Measurements from ENCODE around the gene DSTYK. TPM values are rescaled to one million over a fixed set of nuclear protein-coding genes. Genes with fewer than 3 reads are reported as not detected.

DSTYK gene
- total RNA-seq, 1 donor from 2014 or later = 13.0 TPM

DNA sequence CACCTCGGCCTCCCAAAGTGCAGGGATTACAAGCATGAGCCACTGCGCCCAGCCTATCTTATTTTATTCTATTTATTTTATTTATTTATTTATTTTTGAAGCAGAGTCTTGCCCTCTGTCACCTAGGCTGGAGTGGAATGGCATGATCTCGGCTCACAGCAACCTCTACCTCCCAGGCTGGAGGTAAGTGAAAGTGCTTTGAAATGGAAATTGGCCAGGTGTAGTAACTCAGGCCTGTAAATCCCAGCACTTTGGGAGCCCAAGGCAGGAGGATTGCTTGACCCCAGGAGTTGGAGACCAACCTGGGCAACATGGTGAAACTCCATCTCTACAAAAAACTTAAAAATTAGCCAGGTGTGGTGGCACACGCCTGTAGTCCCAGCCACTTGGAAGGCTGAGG, 5.1 kb upstream of the DSTYK start:
- H3K4me3 Mint-ChIP-seq = no peak overlapping the region
- H3K9me3 Mint-ChIP-seq = no peaks in the 10 kb centered on the region
- no peak overlapping the region for H3K9ac ChIP-seq
- peaks cover 5% of the 10 kb centered on the region for H3K4me1 ChIP-seq
- H3K27me3 Mint-ChIP-seq (ENCODE audit: insufficient read depth, low read depth) = peaks cover 6% of the 10 kb centered on the region
- TF ChIP-seq EZH2 (IDR thresholded peaks at IDR 0.05) = no peak
- TF ChIP-seq, protein P1, sequence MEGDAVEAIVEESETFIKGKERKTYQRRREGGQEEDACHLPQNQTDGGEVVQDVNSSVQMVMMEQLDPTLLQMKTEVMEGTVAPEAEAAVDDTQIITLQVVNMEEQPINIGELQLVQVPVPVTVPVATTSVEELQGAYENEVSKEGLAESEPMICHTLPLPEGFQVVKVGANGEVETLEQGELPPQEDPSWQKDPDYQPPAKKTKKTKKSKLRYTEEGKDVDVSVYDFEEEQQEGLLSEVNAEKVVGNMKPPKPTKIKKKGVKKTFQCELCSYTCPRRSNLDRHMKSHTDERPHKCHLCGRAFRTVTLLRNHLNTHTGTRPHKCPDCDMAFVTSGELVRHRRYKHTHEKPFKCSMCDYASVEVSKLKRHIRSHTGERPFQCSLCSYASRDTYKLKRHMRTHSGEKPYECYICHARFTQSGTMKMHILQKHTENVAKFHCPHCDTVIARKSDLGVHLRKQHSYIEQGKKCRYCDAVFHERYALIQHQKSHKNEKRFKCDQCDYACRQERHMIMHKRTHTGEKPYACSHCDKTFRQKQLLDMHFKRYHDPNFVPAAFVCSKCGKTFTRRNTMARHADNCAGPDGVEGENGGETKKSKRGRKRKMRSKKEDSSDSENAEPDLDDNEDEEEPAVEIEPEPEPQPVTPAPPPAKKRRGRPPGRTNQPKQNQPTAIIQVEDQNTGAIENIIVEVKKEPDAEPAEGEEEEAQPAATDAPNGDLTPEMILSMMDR (IDR thresholded peaks at IDR 0.05) = no peak
- no peak for TF ChIP-seq EZH2phosphoT487 (IDR thresholded peaks at IDR 0.05)
- no peak overlapping the region for H3K4me2 ChIP-seq
- no peak overlapping the region for H3K27ac Mint-ChIP-seq
- H3K36me3 Mint-ChIP-seq = no peaks in the 10 kb centered on the region
- no peaks in the 10 kb centered on the region for H3K36me3 ChIP-seq
- no peak for DNase-seq (ENCODE audit: low spot score)
- H3K4me1 Mint-ChIP-seq = peaks cover 7% of the 10 kb centered on the region
- H3K27ac ChIP-seq = no peak overlapping the region
- no peak overlapping the region for H2AFZ ChIP-seq (replicated peaks)
- no peak overlapping the region for H3K4me3 ChIP-seq
- no peaks in the 10 kb centered on the region for H3K79me2 ChIP-seq (ENCODE audit: low read depth)
- H3K9me3 ChIP-seq (ENCODE audit: low read depth) = no peaks in the 10 kb centered on the region
- no peaks in the 10 kb centered on the region for H3K27me3 ChIP-seq
- H3F3A ChIP-seq (ENCODE audit: low read depth) = peaks cover 13% of the 10 kb centered on the region
- no peaks in the 10 kb centered on the region for H4K20me1 ChIP-seq (ENCODE audit: low read depth)

DNA sequence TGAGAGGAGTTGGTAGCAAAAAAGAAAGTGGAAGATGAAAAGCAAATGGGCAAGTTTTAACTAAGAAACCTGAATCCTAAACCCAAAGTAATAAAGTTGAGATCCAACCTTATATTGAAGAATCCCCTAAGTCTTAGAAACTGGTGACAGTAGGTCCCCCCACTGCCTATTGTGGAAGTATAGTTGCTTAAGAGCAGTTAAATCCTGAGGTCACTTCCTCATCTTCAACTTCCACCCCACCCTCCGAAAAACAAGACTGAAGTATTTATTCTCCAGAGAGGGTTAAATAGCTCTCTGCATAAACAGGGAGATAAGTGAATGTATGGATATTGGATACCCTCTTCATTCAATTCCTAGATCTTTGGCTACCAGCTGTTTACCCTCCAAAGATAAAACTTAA, 3.3 kb upstream of the DSTYK start:
- H3K9ac ChIP-seq = no peak overlapping the region
- no peak overlapping the region for H3K27ac ChIP-seq
- peaks cover 23% of the 10 kb centered on the region for H3F3A ChIP-seq (ENCODE audit: low read depth)
- H3K4me2 ChIP-seq = no peak overlapping the region
- TF ChIP-seq, protein P1 (IDR thresholded peaks at IDR 0.05) = no peak
- TF ChIP-seq EZH2phosphoT487 (IDR thresholded peaks at IDR 0.05) (no peak), EZH2 (IDR thresholded peaks at IDR 0.05) (no peak)
- H3K27me3 Mint-ChIP-seq (ENCODE audit: insufficient read depth, low read depth) = peaks cover 10% of the 10 kb centered on the region
- H3K79me2 ChIP-seq (ENCODE audit: low read depth) = peaks cover 12% of the 10 kb centered on the region
- no peak overlapping the region for H3K4me3 Mint-ChIP-seq
- no peak for DNase-seq (ENCODE audit: low spot score)
- peaks cover 8% of the 10 kb centered on the region for H3K4me1 ChIP-seq
- no peaks in the 10 kb centered on the region for H3K36me3 ChIP-seq
- no peak overlapping the region for H2AFZ ChIP-seq (replicated peaks)
- H3K36me3 Mint-ChIP-seq = no peaks in the 10 kb centered on the region
- H3K9me3 Mint-ChIP-seq = no peaks in the 10 kb centered on the region
- H3K27ac Mint-ChIP-seq = no peak overlapping the region
- no peaks in the 10 kb centered on the region for H3K27me3 ChIP-seq
- H3K4me1 Mint-ChIP-seq = peaks cover 18% of the 10 kb centered on the region
- no peaks in the 10 kb centered on the region for H3K9me3 ChIP-seq (ENCODE audit: low read depth)
- no peak overlapping the region for H3K4me3 ChIP-seq
- H4K20me1 ChIP-seq (ENCODE audit: low read depth) = no peaks in the 10 kb centered on the region

DNA sequence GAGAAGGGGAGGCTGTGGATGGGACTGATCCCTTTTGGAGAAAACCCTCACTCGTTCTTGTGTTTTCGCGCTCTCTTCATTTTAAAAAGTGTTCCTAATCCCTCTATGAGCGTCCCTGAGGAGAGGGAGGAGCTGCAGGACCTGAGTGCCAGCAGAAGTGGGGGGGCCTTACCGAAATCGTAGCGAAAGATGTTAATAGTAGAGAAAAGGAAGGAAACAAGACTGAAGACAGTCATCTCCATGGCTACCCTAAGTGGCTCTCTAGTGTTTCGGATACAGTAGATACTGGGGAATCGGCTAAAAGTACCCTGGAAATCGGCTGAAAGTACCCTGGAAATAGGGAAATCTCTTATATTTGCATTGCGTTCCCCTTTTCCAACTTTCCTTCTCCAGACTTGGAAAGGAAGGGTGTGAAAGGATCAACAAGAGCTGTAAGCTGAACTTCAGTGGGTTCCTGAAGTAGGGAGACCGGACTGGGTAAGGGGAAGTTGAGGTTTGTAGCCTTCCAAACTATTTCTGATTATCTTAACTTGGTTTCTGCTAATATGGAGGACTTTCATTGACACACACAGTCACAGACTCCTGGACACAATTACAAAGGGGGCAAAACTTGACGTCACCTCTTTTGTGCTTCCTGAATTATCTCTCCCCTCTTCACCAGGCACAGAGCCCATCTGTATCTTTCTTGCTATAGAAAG, 486 bp upstream of the DSTYK start:
- Histone ChIP-seq H3K4me1 (peaks cover 18% of the 10 kb centered on the region), H3K79me2 (ENCODE audit: low read depth) (peaks cover 40% of the 10 kb centered on the region), H2AFZ (replicated peaks) (peak overlapping the region; percentile 99), H3K27me3 (no peaks in the 10 kb centered on the region), H3K27ac (peak overlapping the region; percentile 97), H4K20me1 (ENCODE audit: low read depth) (peaks cover 17% of the 10 kb centered on the region), H3K4me3 (peak overlapping the region; percentile 96), H3K9ac (no peak overlapping the region), H3K9me3 (ENCODE audit: low read depth) (no peaks in the 10 kb centered on the region), H3F3A (ENCODE audit: low read depth) (peaks cover 28% of the 10 kb centered on the region), H3K4me2 (peak overlapping the region; percentile 80), H3K36me3 (no peaks in the 10 kb centered on the region)
- TF ChIP-seq, protein P1 (IDR thresholded peaks at IDR 0.05) = no peak
- no peak for TF ChIP-seq EZH2 (IDR thresholded peaks at IDR 0.05)
- no peak for TF ChIP-seq EZH2phosphoT487 (IDR thresholded peaks at IDR 0.05)
- Mint-ChIP-seq H3K27ac (peak overlapping the region; percentile 97), H3K9me3 (no peaks in the 10 kb centered on the region), H3K27me3 (ENCODE audit: insufficient read depth, low read depth) (peaks cover 5% of the 10 kb centered on the region), H3K4me1 (peaks cover 27% of the 10 kb centered on the region), H3K36me3 (no peaks in the 10 kb centered on the region), H3K4me3 (peak overlapping the region; percentile 100)
- DNase-seq (ENCODE audit: low spot score) = no peak

Data from neural progenitor cell (in vitro differentiated cells).